Spleen (tissue), 7 donors: ENCODE data around the gene APLF.

Source experiments
- CTCF ChIP-seq, 11 experiments: fragments of 200-600 bp in 7 of 11; fragments of 450-650 bp in 4 of 11; sonication (generic) in 4 of 11; IDR thresholded peaks in 8 of 11; conservative IDR thresholded peaks in 3 of 11; 1 replicate in 7 of 11; 2 replicates in 4 of 11; pipeline versions ENCODE4 v1.4.0 to v1.8.0; 2016 to 2021; ENCODE audit warnings: antibody characterized with exemption in 11 of 11, inconsistent platforms in 4 of 11, mild to moderate bottlenecking in 1 of 11
- POLR2A ChIP-seq, 3 donors: fragments of 450-650 bp; IDR thresholded peaks; one replicate each; pipeline ENCODE4 v1.5.1; 2017; ENCODE audit warnings: antibody characterized with exemption in 3 of 3, mild to moderate bottlenecking in 1 of 3
- POLR2AphosphoS5 ChIP-seq, 3 donors: sonication (generic); formaldehyde crosslinking; IDR thresholded peaks; one replicate each; pipeline ENCODE4 v1.5.1; 2017; ENCODE audit warnings: antibody characterized with exemption in 3 of 3
- donor health status: DM: no; HTN: no; CAD: no; lungs with moderate emphysema.
- donor health status: DM: no; HTN: no; CAD: no.
- donor health status: DM: no; HTN: no; CAD: no.

- no peak for TF ChIP-seq POLR2A (IDR thresholded peaks at IDR 0.05)
- no peak for TF ChIP-seq POLR2AphosphoS5 (IDR thresholded peaks at IDR 0.05)
- TF ChIP-seq CTCF (IDR thresholded peaks at IDR 0.05 in 8 of 11, conservative IDR thresholded peaks at IDR 0.05 in 3 of 11), result peak; percentile 20 to 66 (median 51)
Observed at GRCh38 chr2:68487773-68488355, 20.5 kb downstream of the APLF start.
